CD4-positive, alpha-beta T cell treated with Interleukin-15 for 1 hour (primary cell): ENCODE measurements around the gene DPYD.

Source experiments
- DNase-seq: peaks from one replicate; pipeline ENCODE4 v3.0.0-alpha.2; 2020

DPYD gene

GRCh38 chr1:97920832-97921571, at the start of gene DPYD:
Gene DPYD, minus strand, starts transcription at chr1:97921034. Its CDS starts 112 bp downstream, at chr1:97920922.
- peak; percentile 85 for DNase-seq

- no peak for DNase-seq
Observed at GRCh38 chr1:97960470-97960869, 39.6 kb upstream of the DPYD start.

GRCh38 chr1:97947695-97948094, 26.9 kb upstream of the DPYD start:
- DNase-seq: no peak

- DNase-seq: no peak
Observed at GRCh38 chr1:97943354-97943753, 22.5 kb upstream of the DPYD start.

GRCh38 chr1:97942161-97943123, 21.6 kb upstream of the DPYD start:
- no peak for DNase-seq

GRCh38 chr1:97938285-97938642, 17.4 kb upstream of the DPYD start:
- DNase-seq: no peak

- no peak for DNase-seq
Observed at GRCh38 chr1:97936976-97937375, 16.1 kb upstream of the DPYD start.

GRCh38 chr1:97934491-97934890, 13.7 kb upstream of the DPYD start:
- DNase-seq: no peak

- no peak for DNase-seq
Observed at GRCh38 chr1:97929874-97930851, 9.3 kb upstream of the DPYD start.

GRCh38 chr1:97926017-97926708, 5.3 kb upstream of the DPYD start:
- no peak for DNase-seq

- no peak for DNase-seq
Observed at GRCh38 chr1:97925151-97925550, 4.3 kb upstream of the DPYD start.

GRCh38 chr1:97923811-97924210, 3.0 kb upstream of the DPYD start:
- no peak for DNase-seq

- no peak for DNase-seq
Observed at GRCh38 chr1:97920276-97920831, 480 bp downstream of the DPYD start.

GRCh38 chr1:97919585-97920261, 1.1 kb downstream of the DPYD start:
- no peak for DNase-seq

GRCh38 chr1:97918961-97919360, 1.9 kb downstream of the DPYD start:
- DNase-seq: no peak

- DNase-seq: no peak
Observed at GRCh38 chr1:97913506-97914139, 7.2 kb downstream of the DPYD start.

- no peak for DNase-seq
Observed at GRCh38 chr1:97911266-97912215, 9.3 kb downstream of the DPYD start.

- no peak for DNase-seq
Observed at GRCh38 chr1:97909266-97909665, 11.6 kb downstream of the DPYD start.

- DNase-seq: no peak
Observed at GRCh38 chr1:97907886-97908285, 12.9 kb downstream of the DPYD start.
